GM12872 (cell line): ENCODE results near the gene SCYL3.

Source experiments
- TF ChIP-seq, protein P1 (sequence below): IDR thresholded peaks from 3 replicates; pipeline ENCODE4 v1.5.1; 2011; ENCODE audit warnings: low read depth, mild to moderate bottlenecking, low read length, moderate library complexity; ENCODE audit not compliant: insufficient read depth

SCYL3 gene

DNA sequence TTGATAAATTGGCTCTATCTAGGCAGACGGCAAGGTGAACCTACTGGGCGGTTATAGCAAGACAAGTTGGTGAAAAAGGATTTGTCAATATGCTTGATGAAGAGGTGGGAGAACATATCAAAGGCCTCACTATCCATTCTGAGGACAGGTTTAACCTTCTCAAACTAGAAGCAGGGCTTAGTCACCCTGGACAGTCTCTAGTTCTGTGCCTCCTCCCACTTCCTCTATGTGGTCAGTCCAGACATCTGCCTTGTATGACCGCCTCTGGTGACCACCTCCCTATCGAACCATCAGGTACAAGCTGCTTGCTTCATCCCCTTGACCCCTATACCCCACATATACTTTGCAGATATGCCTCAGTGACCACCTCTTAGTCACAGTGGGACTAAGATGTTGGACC lies 2.3 kb upstream of the SCYL3 start:
- TF ChIP-seq, protein P1, sequence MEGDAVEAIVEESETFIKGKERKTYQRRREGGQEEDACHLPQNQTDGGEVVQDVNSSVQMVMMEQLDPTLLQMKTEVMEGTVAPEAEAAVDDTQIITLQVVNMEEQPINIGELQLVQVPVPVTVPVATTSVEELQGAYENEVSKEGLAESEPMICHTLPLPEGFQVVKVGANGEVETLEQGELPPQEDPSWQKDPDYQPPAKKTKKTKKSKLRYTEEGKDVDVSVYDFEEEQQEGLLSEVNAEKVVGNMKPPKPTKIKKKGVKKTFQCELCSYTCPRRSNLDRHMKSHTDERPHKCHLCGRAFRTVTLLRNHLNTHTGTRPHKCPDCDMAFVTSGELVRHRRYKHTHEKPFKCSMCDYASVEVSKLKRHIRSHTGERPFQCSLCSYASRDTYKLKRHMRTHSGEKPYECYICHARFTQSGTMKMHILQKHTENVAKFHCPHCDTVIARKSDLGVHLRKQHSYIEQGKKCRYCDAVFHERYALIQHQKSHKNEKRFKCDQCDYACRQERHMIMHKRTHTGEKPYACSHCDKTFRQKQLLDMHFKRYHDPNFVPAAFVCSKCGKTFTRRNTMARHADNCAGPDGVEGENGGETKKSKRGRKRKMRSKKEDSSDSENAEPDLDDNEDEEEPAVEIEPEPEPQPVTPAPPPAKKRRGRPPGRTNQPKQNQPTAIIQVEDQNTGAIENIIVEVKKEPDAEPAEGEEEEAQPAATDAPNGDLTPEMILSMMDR: no peak

DNA sequence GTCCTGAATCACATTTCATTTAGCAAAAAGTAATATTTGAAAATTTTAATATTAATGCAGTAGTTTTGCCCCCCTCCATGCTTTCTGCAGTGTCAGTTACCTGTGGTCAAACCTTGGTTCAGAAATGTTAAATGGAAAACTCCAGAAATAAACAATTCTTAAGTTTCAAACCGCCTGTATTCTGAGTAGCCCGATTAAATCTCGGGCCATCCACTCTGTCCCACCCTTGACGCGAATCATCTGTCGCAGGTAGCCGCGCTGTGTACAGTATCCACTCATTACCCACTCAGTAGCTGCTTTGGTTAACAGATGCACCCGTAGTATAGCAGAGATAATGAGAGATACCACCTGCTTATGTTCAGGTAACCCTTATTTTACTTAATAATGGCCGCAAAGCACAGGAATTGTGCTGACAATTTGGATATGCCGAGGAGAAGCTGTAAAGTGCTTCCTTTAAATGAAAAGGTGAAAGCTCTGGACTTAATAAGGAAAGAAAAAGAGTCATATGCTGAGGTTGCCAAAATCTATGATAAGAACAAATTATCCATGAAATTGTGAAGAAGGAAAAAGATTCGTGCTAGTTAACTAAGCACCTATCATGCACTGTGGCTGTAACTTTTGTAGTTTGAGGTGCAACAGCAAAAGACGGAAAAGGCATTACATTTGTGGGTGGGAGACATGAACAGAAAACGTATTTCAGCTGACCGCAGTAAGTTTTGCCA lies 889 bp upstream of the SCYL3 start:
- TF ChIP-seq, protein P1: no peak

DNA sequence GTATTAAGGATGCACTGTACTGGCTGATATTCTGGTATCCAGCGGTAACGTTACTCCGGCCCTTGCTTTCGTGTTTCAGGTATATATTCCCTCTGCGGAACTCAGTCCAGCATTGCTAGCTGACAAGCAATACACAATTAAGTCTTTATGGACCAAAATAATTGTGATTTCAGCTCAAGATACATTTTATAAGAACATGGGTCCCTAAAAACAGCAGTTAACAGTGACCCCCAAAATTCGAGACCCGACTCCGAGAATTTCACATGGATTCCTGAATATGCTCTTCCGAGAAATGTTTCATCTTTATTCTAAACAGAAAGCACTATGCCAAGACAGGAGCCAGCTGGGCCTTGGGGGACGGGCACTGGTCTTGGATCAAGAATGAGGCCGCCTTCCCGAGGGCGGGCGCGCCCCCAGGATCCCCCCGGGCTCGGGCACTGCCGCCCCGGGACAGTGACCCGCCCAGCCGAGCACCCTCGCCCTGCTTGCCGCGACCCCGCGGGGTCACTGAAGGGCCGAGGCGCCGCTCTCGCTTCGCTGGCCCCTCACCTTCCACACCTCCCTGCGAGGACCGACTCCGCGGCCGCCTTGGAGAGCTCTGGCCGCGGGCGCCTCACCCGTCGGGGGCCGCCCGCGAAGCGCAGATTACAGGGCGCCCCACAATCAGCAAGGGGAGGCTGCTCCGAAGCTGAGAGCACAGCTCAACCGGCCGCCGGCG lies 610 bp downstream of the SCYL3 start:
- TF ChIP-seq, protein P1: no peak

DNA sequence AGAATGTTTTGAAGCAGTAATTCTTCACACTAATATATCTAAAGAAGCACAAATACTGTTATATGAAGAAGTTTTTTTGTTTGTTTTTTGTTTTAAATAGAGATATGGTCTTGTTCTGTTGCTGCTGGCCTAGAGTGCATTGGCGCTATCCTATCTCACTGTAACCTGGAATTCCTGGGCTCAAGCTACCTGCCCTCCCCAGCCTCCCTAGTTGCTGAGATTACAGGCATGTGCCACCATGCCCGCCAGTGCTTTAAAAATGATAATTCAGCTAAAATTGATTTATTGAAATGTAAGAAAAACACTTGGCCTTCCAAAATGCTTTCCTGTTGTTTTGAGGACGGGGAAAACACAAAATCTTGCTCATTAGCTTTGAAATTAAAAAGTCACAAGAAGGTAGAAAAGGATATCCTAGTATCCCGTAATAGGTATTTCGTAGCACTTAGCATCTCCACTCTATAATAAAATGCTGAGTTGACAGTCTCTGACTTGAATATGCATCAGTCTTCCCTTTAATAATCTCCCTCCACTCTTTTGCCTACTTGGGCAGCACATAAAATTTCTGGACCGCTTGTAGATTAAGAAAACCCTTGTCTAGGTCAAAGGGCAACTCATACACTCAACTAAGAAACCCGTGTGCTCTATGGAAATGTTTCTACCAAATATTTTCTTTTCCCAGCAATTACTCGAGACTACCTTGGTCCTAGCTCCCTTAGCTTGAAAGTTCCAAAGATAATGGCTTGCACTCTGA lies 1.3 kb downstream of the SCYL3 start:
- TF ChIP-seq, protein P1: no peak

DNA sequence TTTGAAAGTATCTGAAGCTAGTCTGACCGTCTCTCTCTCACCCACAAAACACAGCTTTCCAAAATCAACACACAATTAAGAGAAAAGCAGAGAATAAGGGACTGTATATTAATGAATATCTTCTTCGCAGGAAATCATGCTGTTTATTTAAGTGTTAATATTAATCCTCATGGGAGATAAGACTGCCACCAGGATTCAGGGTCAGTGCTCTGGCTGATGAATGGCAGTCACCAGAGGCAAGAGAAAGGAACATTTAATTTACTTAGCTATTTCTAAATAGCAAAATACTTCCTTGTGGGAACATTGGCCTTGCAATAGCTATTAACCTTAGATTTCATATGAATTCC lies 2.2 kb downstream of the SCYL3 start:
- TF ChIP-seq, protein P1: no peak

DNA sequence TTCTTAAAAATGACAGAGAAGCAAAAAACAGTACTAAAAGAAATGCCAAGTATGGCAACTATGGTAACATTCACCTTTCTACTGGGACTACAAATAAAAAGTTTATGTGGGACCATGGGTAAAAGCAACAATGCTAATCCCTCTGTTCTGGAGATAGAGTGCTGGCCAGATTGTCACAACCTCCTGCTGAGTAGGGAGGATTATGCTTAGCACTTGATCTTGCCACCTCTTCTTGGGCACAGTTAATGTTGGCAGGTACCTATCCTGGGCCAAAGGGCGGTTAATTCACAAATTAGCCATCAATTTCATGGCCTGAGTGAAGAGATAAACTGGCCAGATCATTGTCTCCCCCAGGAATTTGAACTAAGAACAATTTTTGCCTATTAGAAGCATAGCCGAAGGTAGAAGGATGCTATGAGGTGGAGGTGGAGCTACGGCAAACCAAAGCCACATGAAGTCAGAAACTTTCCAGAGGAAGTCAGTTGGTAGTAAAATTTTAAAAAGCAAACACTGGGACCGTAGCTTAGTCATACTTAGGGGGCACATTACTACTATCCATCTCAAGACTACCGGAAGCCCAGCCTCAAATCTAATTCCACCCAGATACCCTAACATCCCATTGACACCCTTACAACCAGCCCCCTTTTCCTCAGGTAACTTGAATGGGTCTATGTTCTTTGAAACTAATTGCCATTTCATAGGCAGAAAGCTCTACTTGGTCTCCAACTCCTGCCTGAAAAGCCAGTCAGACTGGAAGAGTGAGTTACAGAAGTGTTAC lies 2.7 kb downstream of the SCYL3 start:
- TF ChIP-seq, protein P1: no peak

DNA sequence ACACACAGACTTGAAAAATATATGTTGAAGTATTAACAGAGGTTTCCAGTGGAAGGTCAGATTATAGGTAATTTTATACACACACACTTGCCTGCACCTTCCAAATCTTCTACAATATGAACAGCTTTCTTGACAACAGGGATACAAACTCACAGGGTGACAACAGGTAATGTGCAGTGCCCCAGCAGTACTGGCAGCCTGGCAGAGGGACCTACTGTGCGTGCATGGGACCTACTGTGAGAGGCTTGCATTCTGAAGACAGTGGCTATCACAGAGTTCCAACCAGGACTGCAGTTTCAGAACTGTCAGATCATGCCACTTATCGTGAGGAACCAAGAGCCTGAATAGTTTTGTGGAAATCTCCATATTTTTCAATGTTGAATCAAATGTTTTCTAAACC lies 3.8 kb downstream of the SCYL3 start:
- TF ChIP-seq, protein P1: no peak
